Middle frontal gyrus (tissue), 1 donor: ENCODE data around the gene DENND1A.

Experiments
- DNase-seq: peaks from one replicate; pipeline ENCODE4 v3.0.0-alpha.2; 2015; ENCODE audit warnings: low spot score; ENCODE audit errors: extremely low spot score

DENND1A gene

GRCh38 chr9:123361731-123362510 is 568.0 kb downstream of the DENND1A start:
- no peak for DNase-seq

- no peak for DNase-seq
Measured at GRCh38 chr9:123361086-123361730, 568.7 kb downstream of the DENND1A start.

GRCh38 chr9:123360161-123361085 is 569.5 kb downstream of the DENND1A start:
- DNase-seq: no peak

GRCh38 chr9:123359546-123359945 is 570.4 kb downstream of the DENND1A start:
- no peak for DNase-seq

GRCh38 chr9:123359106-123359505 is 570.8 kb downstream of the DENND1A start:
- DNase-seq: no peak

- DNase-seq: peak; percentile 64
Measured at GRCh38 chr9:123358181-123358905, 571.6 kb downstream of the DENND1A start.

- DNase-seq: no peak
Measured at GRCh38 chr9:123357743-123358059, 572.2 kb downstream of the DENND1A start.

- DNase-seq: no peak
Measured at GRCh38 chr9:123356851-123357742, 572.8 kb downstream of the DENND1A start.

- no peak for DNase-seq
Measured at GRCh38 chr9:123355761-123356431, 574.0 kb downstream of the DENND1A start, which contains the start of gene CRB2. Gene CRB2, plus strand, starts transcription at chr9:123356197. Its CDS starts 64 bp downstream, at chr9:123356261.

GRCh38 chr9:123354806-123355508 is 575.0 kb downstream of the DENND1A start:
- DNase-seq: no peak

GRCh38 chr9:123353984-123354591 is 575.8 kb downstream of the DENND1A start:
- DNase-seq: no peak

- no peak for DNase-seq
Measured at GRCh38 chr9:123353041-123353440, 576.9 kb downstream of the DENND1A start.

- no peak for DNase-seq
Measured at GRCh38 chr9:123350590-123351310, 579.2 kb downstream of the DENND1A start.

- peak; percentile 33 for DNase-seq
Measured at GRCh38 chr9:123349691-123350480, 580.0 kb downstream of the DENND1A start.

GRCh38 chr9:123349033-123349432 is 580.9 kb downstream of the DENND1A start:
- DNase-seq: no peak

- DNase-seq: no peak
Measured at GRCh38 chr9:123348317-123348992, 581.5 kb downstream of the DENND1A start.
